Stimulated activated CD4-positive, alpha-beta T cell treated with anti-CD3 and anti-CD28 coated beads, Interleukin-15, amount 100 ng/mL, for 24 hours (primary cell): Measurements from ENCODE around the gene KRT78.

ENCODE experiments used
- DNase-seq: peaks from one replicate; pipeline ENCODE4 v3.0.0-alpha.2; 2020

KRT78 gene

GRCh38 chr12:52837781-52838608, 10.8 kb downstream of the KRT78 start:
- no peak for DNase-seq

GRCh38 chr12:52837413-52837741, 11.4 kb downstream of the KRT78 start:
- peak; percentile 11 for DNase-seq

GRCh38 chr12:52836491-52837412, 12.0 kb downstream of the KRT78 start:
- DNase-seq: no peak

GRCh38 chr12:52836042-52836466, 12.7 kb downstream of the KRT78 start:
- peak; percentile 76 for DNase-seq

- peak; percentile 11 for DNase-seq
Measured at GRCh38 chr12:52835271-52836041, 13.3 kb downstream of the KRT78 start.

GRCh38 chr12:52834727-52835001, 14.1 kb downstream of the KRT78 start:
- DNase-seq: no peak

GRCh38 chr12:52833922-52834726, 14.7 kb downstream of the KRT78 start, which contains the start of gene KRT79:
TSS of gene KRT79 (minus strand) at chr12:52834311. CDS start at chr12:52834260, 51 bp downstream.
- DNase-seq: no peak

- no peak for DNase-seq
Measured at GRCh38 chr12:52832985-52833905, 15.5 kb downstream of the KRT78 start.

GRCh38 chr12:52832451-52832850, 16.3 kb downstream of the KRT78 start:
- no peak for DNase-seq

GRCh38 chr12:52831251-52831650, 17.5 kb downstream of the KRT78 start:
- DNase-seq: no peak

- DNase-seq: no peak
Measured at GRCh38 chr12:52829986-52830770, 18.6 kb downstream of the KRT78 start.

GRCh38 chr12:52828591-52829021, 20.2 kb downstream of the KRT78 start:
- no peak for DNase-seq

- DNase-seq: no peak
Measured at GRCh38 chr12:52828156-52828555, 20.6 kb downstream of the KRT78 start.

GRCh38 chr12:52827499-52828090, 21.2 kb downstream of the KRT78 start:
- DNase-seq: no peak

GRCh38 chr12:52826611-52827498, 21.9 kb downstream of the KRT78 start:
- no peak for DNase-seq

- no peak for DNase-seq
Measured at GRCh38 chr12:52825961-52826360, 22.8 kb downstream of the KRT78 start.

GRCh38 chr12:52824741-52825410, 23.9 kb downstream of the KRT78 start:
- DNase-seq: no peak

- DNase-seq: no peak
Measured at GRCh38 chr12:52823761-52824450, 24.9 kb downstream of the KRT78 start.
